PC-3 (cell line): ENCODE measurements around the gene BAIAP2L2. TPM values are rescaled to one million over a fixed set of nuclear protein-coding genes. Genes with fewer than 3 reads are reported as not detected.

Experiments used
- ATAC-seq: fragments of 200-7000 bp; cut with Tn5 transposase; 2 replicates; pipeline ENCODE4 v1.9.1; 2020; ENCODE audit warnings: mild to moderate bottlenecking, moderate library complexity
- BruUV-seq: library from RNA; stranded (reverse); fragments of 400-500 nt; replicated peaks from 2 replicates; lab custom pipeline; 2021; lab: Mats Ljungman, UMichigan
- CTCF ChIA-PET: fragments of 300-600 bp; sonication (Branson Sonifier 250); formaldehyde crosslinking; loops from one replicate; lab custom pipeline; 2022; ENCODE audit warnings: antibody characterized with exemption; lab: Charles Lee
- POLR2A ChIA-PET: fragments of 300-600 bp; sonication (Branson Sonifier 250); formaldehyde crosslinking; loops from one replicate; lab custom pipeline; 2022; ENCODE audit warnings: antibody characterized with exemption; ENCODE audit not compliant: unreplicated experiment; lab: Charles Lee
- DNase-seq: peaks from one replicate; pipeline ENCODE4 v3.0.0-alpha.2; 2015
- H2AFZ ChIP-seq: fragments of 300-600 bp; sonication (generic); 2 replicates; pipeline ENCODE4 v1.6.0; 2016; ENCODE audit warnings: antibody characterized with exemption, low read length
- H3F3A ChIP-seq: fragments of 300-600 bp; sonication (generic); one replicate; pipeline ENCODE4 v1.6.0; 2017; ENCODE audit warnings: antibody characterized with exemption, low read length, control low read depth, mild to moderate bottlenecking; ENCODE audit not compliant: unreplicated experiment
- H3K27ac ChIP-seq: fragments of 300-600 bp; sonication (generic); 2 replicates; pipeline ENCODE4 v1.5.1; 2016; ENCODE audit warnings: mild to moderate bottlenecking, low read length
- H3K27me3 ChIP-seq: fragments of 300-600 bp; sonication (generic); 2 replicates; pipeline ENCODE4 v1.6.1; 2016; ENCODE audit warnings: low read length, mixed read lengths
- H3K36me3 ChIP-seq: fragments of 300-600 bp; sonication (generic); 2 replicates; pipeline ENCODE4 v1.6.1; 2016; ENCODE audit warnings: low read depth, mixed run types, low read length, mixed read lengths
- H3K4me1 ChIP-seq: fragments of 300-600 bp; sonication (generic); 2 replicates; pipeline ENCODE4 v1.5.1; 2016; ENCODE audit warnings: low read length; ENCODE audit not compliant: insufficient read depth
- H3K4me2 ChIP-seq: fragments of 300-600 bp; sonication (generic); 2 replicates; pipeline ENCODE4 v1.6.0; 2016; ENCODE audit warnings: low read length
- H3K4me3 ChIP-seq: fragments of 300-600 bp; sonication (generic); 2 replicates; pipeline ENCODE4 v1.5.1; 2016; ENCODE audit warnings: mild to moderate bottlenecking, low read length, mixed read lengths
- H3K79me2 ChIP-seq: fragments of 300-600 bp; sonication (generic); 2 replicates; pipeline ENCODE4 v1.6.1; 2017; ENCODE audit warnings: low read length, mixed read lengths
- H3K9ac ChIP-seq: fragments of 300-600 bp; sonication (generic); 2 replicates; pipeline ENCODE4 v1.6.0; 2016; ENCODE audit warnings: mild to moderate bottlenecking, low read length
- H3K9me2 ChIP-seq: fragments of 300-600 bp; sonication (generic); replicated peaks from 2 replicates; pipeline ENCODE4 v1.6.1; 2016; ENCODE audit warnings: mixed run types, low read length, mixed read lengths
- H3K9me3 ChIP-seq: fragments of 300-600 bp; sonication (generic); 2 replicates; pipeline ENCODE4 v1.6.1; 2016; ENCODE audit warnings: low read length, mixed read lengths
- H4K20me1 ChIP-seq: fragments of 300-600 bp; sonication (generic); 2 replicates; pipeline ENCODE4 v1.6.1; 2016; ENCODE audit warnings: low read length, mixed read lengths
- EZH2 ChIP-seq: fragments of 300-600 bp; sonication (generic); IDR thresholded peaks from one replicate; pipeline ENCODE4 v1.6.1; 2017; ENCODE audit warnings: antibody characterized with exemption, mild to moderate bottlenecking, low read length; ENCODE audit not compliant: unreplicated experiment
- EZH2phosphoT487 ChIP-seq: fragments of 300-600 bp; sonication (generic); IDR thresholded peaks from 2 replicates; pipeline ENCODE4 v1.6.1; 2018; ENCODE audit warnings: mild to moderate bottlenecking, antibody characterized with exemption, low read length, borderline replicate concordance
- intact Hi-C: fragments of 100-400 bp; cut with micrococcal nuclease; formaldehyde crosslinking; loops from 2 replicates; pipeline ENCODE4 v1.9.0; 2023
- total RNA-seq: library from RNA; depleted of rRNA; stranded (reverse); fragments of >200 nt; gene quantifications from 2 replicates; pipeline ENCODE4 v1.2.3, GENCODE V29; 2014
- TF ChIP-seq, protein P1 (sequence below): fragments of 300-600 bp; sonication (generic); conservative IDR thresholded peaks from 2 replicates; pipeline ENCODE4 v1.5.1; 2017; ENCODE audit warnings: antibody characterized with exemption, low read depth, mild to moderate bottlenecking, low read length

The BAIAP2L2 gene
- total RNA-seq, 1 experiment from 2014 or later: 0.80 TPM

- H4K20me1 ChIP-seq: no peaks in the 10 kb centered on the region
- no peaks in the 10 kb centered on the region for H3K27me3 ChIP-seq
- peaks cover 11% of the 10 kb centered on the region for H3K79me2 ChIP-seq
- H2AFZ ChIP-seq: peak within 1 kb of the TSS; percentile 85
- no peaks in the 10 kb centered on the region for H3K9me2 ChIP-seq
- H3K36me3 ChIP-seq: no peaks in the 10 kb centered on the region; the same call in 1 of the 2 replicates
- H3K4me1 ChIP-seq: peaks cover 6% of the 10 kb centered on the region; the same call in 1 of the 2 replicates
- peak within 1 kb of the TSS; percentile 92 for H3K4me2 ChIP-seq
- peak; percentile 87 for DNase-seq
- TF ChIP-seq EZH2phosphoT487 (no peak), EZH2 (no peak)
- TF ChIP-seq, protein P1, sequence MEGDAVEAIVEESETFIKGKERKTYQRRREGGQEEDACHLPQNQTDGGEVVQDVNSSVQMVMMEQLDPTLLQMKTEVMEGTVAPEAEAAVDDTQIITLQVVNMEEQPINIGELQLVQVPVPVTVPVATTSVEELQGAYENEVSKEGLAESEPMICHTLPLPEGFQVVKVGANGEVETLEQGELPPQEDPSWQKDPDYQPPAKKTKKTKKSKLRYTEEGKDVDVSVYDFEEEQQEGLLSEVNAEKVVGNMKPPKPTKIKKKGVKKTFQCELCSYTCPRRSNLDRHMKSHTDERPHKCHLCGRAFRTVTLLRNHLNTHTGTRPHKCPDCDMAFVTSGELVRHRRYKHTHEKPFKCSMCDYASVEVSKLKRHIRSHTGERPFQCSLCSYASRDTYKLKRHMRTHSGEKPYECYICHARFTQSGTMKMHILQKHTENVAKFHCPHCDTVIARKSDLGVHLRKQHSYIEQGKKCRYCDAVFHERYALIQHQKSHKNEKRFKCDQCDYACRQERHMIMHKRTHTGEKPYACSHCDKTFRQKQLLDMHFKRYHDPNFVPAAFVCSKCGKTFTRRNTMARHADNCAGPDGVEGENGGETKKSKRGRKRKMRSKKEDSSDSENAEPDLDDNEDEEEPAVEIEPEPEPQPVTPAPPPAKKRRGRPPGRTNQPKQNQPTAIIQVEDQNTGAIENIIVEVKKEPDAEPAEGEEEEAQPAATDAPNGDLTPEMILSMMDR: no peak
- peak; percentile 86 for ATAC-seq
- no peaks in the 10 kb centered on the region for H3K9me3 ChIP-seq
- CTCF ChIA-PET: interaction anchor here (0.6 to 0.7 kb wide), 2 partner anchors 151 to 507 kb away, joined by 3 to 5 read pairs; partner anchors contain the start of gene MICALL1
- H3K4me3 ChIP-seq: peak within 1 kb of the TSS; percentile 75
- H3F3A ChIP-seq: no peaks in the 10 kb centered on the region
- peak within 1 kb of the TSS; percentile 85 for H3K9ac ChIP-seq
- POLR2A ChIA-PET: interaction anchor here (0.5 to 1.0 kb wide), 3 partner anchors 13 to 114 kb away, joined by 4 to 10 read pairs (median 5); no protein-coding TSS in a partner anchor
- intact Hi-C loops: no loop called here
- peak within 1 kb of the TSS; percentile 68 for H3K27ac ChIP-seq
- BruUV-seq: TSS peak; percentile 94
These were observed 53.3 kb downstream of the BAIAP2L2 start, which contains the start of gene PICK1 for GRCh38 chr22:38056969-38057891. TSS of gene PICK1 (plus strand) at chr22:38057404. CDS start at chr22:38057810, 406 bp downstream.

- H3K27me3 ChIP-seq: no peaks in the 10 kb centered on the region
- no peaks in the 10 kb centered on the region for H3K9me3 ChIP-seq
- TF ChIP-seq, protein P1: peak; percentile 86
- TF ChIP-seq EZH2phosphoT487: no peak
- CTCF ChIA-PET: interaction anchor here (0.5 to 1.6 kb wide), 10 partner anchors 46 to 716 kb away, joined by 3 to 11 read pairs (median 4); no protein-coding TSS in a partner anchor
- no peaks in the 10 kb centered on the region for H3K79me2 ChIP-seq
- H3K4me3 ChIP-seq: no peak overlapping the region
- peak; percentile 74 for DNase-seq
- no TSS peak for BruUV-seq
- no peak overlapping the region for H3K27ac ChIP-seq
- H3K9ac ChIP-seq: no peak overlapping the region
- H3K4me2 ChIP-seq: peak overlapping the region; percentile 39; the same call in 1 of the 2 replicates
- H2AFZ ChIP-seq: peak overlapping the region; percentile 75
- ATAC-seq: peak; percentile 78
- H3F3A ChIP-seq: no peaks in the 10 kb centered on the region
- H3K4me1 ChIP-seq: no peaks in the 10 kb centered on the region
- intact Hi-C loops: loop anchor here (5.0 kb wide), 2 partner anchors 290 to 520 kb away; partner anchors contain the start of gene DMC1
- POLR2A ChIA-PET: interaction anchor here (0.5 to 0.7 kb wide), 3 partner anchors 266 to 496 kb away, joined by 4 to 6 read pairs (median 4); no protein-coding TSS in a partner anchor
- H3K36me3 ChIP-seq: no peaks in the 10 kb centered on the region; the same call in 1 of the 2 replicates
- H4K20me1 ChIP-seq: no peaks in the 10 kb centered on the region
- H3K9me2 ChIP-seq: no peaks in the 10 kb centered on the region
These were observed 58.3 kb downstream of the BAIAP2L2 start for GRCh38 chr22:38051900-38052862.
